Measurements from ENCODE around the gene BCDIN3D.
"Not testable (repeated sequence)": the region's sequence is repeated elsewhere in the genome, so short reads cannot be mapped to it uniquely, and the experiment has no call there.

The BCDIN3D gene

DNA sequence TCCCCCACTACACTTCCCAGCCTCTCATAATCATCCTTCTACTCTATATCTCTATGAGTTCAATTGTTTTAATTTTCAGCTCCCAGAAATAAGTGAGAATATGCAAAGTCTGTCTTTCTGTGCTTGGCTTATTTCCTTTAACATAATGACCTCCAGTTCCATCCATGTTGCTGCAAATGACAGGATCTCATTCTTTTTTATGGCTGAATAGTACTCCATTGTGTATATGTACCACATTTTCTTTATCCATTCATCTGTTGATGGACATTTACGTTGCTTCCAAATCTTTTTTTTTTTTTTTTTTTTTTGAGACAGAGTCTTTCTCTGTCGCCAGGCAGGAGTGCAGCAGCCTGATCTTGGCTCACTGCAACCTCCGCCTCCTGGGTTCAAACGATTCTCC is 13.0 kb upstream of the BCDIN3D start:
- DNase-seq, result not testable (repeated sequence)

DNA sequence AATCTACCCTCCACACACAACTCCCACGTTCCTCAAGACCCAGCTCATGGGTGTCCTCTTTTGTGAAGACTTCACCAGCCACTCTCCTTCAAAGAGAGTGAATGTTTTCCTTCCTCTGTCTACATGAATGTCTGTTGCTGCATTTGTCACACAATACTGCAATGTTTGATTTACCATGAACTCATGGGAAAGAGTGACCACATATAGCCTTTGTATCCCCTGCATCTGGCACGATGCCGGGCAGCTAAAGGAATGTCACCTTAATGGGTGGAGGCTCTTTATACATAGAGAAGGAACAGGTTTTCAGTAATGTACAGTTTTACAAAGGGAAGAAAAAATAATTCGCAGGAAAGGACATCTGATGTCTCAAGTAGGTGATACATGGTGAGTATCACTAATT is 12.1 kb upstream of the BCDIN3D start:
- no peak for DNase-seq

DNA sequence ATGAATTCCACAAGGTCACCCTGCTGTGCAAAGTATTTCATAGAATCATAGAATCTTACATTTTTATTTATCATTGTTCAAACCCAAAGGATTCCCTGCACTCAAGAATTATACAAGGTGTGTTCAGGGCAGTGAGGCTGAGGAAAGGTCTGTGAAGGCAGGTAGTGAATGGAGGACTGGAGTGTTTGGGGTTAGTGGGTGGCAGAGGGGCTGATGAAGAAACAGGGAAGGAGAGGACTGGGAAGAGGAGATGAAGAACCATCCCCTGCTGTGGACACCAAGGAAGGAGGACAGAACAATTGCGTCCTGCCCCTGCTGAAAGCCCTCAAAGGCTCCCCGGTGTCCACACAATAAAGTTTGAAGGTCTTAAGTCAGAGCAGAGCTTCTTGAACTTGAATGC is 10.8 kb upstream of the BCDIN3D start:
- DNase-seq, result no peak

DNA sequence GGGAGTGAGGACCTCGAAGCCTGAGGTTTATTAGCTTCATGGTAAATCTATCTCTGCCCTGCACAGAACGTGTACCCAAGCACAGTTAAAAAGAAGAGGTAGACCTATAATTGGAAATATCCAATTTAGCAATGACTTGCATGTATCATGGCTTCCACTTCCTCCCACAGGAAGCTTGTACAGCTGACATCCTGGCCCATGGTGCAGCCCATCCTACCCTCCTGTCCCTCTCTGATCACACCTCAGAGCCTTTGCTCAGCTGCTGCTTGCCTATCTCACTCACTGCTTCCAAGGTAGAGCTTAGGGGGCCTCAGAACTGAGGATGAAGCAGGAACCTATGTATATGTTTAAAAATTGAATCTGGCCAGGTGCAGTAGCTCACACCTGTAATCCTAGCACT is 4.3 kb upstream of the BCDIN3D start:
- DNase-seq, result no peak

DNA sequence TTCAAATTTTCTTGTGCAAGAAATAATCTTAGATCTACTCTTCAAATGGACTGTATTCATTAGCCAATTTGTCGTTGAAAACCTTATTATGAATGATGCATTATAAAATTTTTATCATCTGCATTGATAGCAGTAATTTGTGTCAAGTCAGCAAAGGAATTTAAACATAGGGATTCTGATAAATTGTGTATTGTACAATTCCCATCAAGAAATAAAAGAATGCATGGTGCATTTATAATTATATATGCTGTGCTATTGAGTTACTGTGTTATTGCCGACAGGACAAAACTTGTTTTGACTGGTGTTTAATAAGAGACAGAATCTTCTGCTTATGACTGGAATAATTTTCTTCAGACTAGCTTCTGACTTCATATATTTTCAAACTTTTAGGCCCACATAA is 3.1 kb upstream of the BCDIN3D start:
- no peak for DNase-seq

DNA sequence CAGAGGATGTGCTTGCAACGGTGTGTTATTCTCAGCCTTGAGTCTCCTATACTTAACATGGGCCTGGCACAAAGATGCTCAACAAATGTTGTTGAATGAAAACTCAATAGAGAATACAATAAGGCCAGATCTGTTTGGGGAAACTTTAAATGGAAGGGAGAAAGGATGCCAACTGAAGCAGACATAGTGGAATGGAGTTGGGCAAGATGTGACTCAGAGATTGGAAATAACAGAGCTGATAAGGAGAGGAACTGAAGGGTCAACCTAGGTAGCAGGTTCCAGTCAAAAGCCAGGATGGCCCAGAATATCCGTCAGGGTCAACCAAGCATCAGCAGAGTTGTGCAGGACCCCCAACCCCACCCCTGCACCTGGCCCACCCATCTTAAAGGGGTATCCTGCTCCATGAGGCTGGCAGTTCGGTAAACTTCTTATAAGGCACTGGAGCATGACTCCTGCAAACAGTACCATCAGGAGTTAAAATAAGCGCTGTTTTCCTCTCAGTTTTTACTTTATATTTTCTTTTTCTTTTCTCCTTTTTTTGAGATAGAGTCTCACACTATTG is 1.1 kb upstream of the BCDIN3D start:
- no peak for DNase-seq

DNA sequence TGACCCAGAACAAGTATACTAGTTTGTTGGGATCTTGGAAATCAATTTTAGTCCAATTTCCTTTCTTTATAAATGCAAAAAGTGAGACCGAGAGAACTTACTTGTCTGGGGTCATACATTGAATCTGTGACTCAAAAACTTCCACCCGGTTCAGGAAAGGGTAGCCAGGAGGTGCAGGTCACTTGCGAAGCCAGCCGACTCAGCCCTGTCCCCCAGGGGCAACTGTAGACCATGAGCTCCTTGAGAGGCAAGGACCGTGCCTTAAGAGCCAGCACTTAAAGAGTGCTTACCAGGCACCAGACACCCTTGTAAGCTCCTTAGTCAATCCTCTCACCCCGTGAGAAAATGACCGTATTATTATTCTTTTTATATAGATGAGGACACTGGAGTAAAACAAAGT is 505 bp upstream of the BCDIN3D start:
- DNase-seq, result no peak

DNA sequence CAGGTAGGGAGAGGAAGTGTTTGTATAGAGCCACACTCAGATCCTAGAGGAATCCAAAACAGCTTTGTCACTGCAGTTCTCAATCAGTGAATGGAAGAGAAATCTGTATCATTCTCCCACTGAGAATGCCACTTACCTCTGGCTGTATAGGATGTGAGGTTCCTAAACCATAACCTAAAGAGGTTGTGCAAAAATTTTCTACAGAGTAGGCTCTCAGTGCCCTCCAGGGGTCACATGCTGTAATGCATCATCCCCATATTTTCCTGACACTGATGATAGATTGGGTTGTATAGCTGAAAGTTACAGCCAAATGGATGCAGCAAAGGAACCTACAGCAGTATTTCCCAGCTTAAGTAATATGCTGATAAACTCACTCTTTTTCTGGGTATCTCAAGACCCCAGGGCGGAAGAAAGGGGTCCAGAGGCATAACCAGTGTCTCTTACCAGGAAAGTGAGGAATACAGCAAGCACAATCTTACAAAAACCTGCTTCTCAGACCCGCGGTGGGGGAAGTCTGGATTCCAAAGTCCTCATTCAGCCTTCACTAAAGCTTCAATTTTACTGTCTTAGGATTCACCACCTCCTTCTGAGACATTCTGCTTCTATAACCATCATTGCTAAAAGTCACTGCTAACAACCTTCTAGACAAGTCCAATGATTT is 3.8 kb downstream of the BCDIN3D start:
- DNase-seq, result peak; percentile 68 to 80 (median 72)

DNA sequence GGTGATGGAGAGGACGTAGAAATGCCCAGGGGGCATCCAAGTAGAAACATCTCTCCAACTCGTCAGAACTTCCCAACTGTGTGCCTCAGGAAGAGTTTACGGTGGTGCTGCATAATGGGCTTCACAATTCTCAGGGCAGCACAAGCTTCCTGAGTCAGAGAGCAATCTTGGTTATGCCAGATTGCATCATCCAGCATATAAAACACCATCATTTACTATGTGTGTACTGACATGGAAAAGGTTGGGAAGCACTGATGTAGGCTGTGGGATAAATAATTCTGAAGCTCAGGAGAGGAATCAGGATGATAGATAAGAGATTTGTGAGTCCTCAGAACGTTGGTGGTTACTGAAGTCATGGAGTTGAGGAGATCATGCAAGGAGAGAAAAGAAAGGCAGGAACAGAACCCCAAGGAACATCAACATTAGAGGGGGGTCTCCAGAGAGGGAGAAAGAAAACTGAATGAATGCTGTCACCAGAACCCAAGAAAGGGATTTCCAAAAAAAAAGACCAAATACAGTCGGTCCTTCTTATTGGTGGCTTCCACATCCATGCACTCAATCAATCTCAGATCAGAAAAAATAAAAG is 10.0 kb downstream of the BCDIN3D start:
- no peak for DNase-seq

DNA sequence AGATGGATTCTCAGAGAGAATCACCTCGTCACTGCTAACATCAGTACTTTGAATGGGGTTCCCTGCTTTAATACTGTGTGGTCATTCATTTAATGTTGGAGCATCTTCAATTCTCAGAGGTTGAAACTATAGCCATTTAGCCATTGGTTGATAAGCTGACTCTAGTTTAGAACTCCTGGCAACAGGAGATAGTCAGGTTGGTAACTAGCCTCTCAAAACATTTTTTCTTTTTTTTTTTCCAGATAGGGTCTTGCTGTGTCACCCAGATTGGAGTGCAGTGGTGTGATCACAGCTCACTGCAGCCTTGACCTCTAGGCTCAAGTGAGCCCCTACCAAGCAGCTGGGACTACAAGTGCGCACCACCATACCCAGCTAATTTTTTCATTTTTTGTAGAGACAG is 11.2 kb downstream of the BCDIN3D start:
- no peak for DNase-seq

DNA sequence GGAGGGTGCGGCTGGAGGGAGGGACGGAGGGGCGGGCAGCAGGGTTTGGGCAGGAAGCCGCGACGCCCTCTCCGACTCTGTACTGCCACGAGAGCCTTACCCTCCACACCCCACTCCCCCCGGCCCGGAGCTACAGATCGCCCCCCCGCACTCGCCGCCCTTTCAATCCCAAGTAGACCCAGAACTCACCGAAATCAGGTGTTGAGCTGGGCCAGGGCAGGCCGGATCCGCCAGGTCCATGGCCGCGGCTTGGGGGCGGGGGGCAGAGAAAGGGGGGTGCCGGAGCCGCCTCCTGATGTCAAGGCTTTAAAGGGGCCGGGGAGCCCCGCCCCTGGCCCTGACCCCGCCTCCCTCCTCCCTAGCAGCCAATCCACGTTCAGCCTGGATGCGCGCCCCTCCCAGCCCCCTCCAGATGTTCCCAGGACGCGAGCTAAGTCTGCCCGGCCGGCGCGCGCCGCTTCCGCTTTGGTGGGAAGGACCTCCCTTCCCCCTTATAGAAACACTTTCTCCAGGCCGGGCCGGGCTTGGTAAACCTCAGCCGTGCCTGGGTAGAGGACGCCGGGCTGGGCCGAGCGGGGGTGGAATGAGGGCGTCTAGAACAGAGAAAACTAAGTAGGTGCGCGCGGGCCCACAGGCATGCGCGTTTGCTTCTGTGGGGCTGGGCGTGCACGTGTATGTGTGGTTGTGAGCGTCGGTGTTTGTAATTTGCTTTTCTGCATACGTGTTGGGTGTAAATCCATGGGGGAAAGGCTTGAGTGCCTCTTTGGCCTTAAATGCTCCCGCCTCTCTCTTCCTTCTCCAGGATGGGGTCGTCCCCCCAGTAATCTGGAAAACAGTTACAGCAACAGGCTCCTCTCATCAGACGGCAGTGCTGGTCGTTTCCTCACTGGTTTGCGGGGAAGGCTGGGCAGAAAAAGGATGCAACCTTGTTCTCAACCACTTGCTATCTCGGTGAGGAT is 14.5 kb downstream of the BCDIN3D start, which contains the start of gene NCKAP5L:
NCKAP5L (minus strand) TSS at position 281 of the 959 bp plus-strand sequence. CDS start 24,369 bp downstream, outside the sequence.
- peak; percentile 97 to 99 (median 98) for DNase-seq

DNA sequence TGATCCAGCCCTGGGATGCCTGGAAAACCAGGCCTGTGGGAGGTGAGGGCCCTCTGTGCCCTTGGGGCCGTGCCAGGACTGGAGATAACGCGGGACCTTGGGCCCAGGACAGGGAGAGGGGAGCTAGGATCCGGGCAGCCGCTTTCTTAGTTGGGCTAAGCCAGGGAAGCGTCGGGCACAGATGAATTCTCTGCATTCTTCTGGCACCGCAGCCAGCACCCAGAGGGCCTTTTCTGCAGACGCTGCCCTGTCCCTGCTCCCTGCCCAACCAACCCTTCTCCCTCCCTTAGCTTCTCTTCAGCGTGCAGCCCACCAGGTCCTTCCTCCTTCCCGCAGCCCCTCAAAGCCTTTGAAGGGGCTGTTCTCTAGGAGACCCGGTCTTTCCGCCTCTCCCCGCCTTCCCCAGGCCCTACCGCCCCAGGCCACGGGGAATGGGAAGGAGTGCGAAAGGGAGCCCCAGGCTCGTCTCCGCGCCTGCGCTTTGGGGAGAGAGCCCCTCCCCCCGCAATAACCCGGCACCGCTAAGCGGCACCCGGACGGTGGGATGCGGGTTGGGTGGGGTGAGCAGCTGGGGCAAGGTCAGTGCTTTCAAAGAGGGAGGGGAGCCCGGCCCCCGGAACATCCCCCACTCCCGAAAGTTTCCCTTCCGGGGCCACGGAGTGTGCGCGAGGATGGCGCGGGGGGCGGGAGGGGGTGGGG is 15.4 kb downstream of the BCDIN3D start:
- DNase-seq, result peak; percentile 64 to 85 (median 74)

DNA sequence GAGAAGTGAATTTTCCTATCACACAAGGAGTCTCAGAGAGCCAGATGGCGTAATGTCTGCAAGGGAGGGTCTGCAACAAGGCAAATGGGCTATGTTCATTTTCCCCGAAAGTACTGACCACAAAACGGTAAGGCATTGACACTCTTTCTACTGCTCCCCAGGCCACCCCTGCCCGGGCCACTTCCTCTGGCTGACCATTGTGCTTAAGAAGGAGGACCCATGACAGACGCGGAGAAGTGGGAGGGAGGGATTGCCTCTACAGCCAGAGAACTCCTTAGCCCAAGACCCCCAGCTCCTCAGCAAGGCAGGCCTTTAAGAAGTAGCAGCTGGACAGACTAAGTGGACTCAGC is 15.9 kb downstream of the BCDIN3D start:
- DNase-seq, result peak; percentile 31 to 75 (median 56)

DNA sequence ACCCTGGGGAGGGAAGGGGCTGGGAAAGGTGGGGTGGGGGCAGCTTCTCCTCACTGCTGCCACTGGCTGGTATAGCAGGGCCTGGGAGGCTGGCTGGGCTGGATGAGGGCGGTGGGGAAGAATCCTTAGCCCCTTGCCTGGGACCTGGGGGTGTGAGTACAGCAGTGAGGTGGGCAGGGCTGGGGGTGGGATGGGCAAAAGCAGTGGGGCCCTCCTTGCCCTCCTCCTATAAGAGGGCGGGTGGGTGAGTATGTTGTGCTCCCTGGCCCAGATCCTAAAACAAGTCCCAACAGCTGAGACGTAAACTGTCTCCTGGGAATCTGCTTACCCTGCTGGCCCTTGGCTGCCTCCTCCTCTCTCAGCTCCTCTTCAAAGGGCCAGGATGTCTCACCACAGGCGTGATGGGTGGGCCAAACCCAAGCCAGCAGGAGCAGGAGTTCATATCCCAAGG is 16.9 kb downstream of the BCDIN3D start:
- no peak for DNase-seq

DNA sequence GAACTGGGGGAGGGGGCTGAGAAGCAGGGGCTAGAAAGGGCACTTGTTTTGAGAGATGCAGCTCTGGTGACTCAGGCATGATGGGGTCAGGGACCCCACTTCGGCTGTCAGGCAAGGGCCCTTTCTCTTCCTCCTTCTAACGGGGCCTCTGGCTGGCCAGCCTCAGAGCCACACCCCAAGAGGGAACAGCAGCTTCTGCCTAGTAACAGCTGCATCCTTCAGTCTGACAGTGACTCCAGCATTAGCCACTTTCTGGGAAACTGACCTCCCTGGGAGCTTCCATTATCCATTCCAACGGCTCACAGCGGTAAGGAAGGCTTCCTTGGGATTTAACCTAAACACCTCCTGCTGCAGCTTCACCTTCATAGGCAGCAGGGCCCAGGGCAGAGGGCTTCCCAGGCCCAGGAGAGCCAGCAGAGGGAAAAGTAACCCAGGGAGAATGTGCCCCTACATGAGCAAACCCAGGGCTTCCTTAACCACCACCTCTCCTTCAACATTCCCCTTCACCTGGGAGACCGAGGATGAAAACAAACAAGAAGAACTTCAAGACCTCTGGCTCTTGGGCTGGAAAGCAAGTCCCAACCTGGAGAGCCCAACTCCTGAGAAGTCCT is 17.4 kb downstream of the BCDIN3D start:
- DNase-seq, result peak; percentile 76 to 89 (median 88)

DNA sequence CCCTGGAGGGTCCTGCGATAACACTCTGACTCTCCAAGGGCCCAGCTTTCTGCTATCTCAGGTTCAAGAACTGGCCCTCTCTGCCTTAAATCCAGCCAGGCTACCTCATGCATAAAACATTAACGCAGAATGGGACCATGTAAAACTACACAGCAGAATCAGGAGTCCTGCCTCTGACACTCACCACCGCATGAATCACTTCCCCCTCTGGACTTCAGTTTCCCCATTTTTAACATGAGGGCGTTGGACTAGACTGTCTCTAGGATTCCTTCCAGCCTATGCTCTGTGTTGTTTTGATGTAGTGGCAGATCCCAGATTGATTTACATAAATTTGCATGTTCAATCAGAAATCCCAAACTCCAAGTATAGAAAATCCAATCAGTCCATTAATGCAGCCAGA is 18.0 kb downstream of the BCDIN3D start:
- DNase-seq, result peak; percentile 83 to 94 (median 90)

DNA sequence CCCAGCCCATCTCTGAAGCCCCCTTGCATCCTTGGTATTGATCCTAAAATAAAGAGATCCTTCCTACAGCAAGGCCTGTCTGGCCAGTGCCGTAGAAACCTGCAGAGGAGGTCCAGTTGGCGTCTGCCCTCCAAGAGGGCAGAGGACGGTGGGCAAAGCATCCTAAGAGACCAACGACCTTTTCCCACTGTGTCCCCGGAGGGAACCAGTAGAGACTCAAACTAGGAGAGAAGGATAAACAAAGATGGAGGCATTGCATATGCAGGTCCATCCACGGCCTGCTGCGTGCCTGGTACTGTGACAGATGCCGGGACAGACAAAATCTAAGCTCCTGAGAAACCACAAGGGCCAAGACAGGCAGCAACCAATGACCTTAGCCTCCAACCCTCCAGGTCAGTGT is 18.5 kb downstream of the BCDIN3D start:
- DNase-seq, result no peak

DNA sequence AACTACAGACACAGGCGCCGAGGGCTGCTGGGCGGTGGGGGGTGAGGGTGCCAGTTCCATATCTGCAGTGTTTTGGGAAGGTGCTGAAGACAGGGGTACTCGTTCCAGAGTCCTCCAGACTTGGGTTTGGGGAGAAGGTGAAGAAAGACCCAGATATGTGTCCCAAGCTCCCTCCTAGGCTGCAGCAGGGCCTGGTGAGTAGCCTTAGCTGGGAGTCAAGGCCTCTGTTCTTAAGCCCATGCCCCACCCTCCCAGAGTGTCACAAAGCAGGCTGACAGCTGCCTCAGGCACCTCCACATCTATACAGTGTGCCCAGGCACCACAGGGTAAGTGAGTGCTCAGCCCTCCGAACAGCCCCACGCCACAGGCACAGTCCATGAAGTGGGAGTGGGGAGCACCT is 19.0 kb downstream of the BCDIN3D start:
- no peak for DNase-seq

DNA sequence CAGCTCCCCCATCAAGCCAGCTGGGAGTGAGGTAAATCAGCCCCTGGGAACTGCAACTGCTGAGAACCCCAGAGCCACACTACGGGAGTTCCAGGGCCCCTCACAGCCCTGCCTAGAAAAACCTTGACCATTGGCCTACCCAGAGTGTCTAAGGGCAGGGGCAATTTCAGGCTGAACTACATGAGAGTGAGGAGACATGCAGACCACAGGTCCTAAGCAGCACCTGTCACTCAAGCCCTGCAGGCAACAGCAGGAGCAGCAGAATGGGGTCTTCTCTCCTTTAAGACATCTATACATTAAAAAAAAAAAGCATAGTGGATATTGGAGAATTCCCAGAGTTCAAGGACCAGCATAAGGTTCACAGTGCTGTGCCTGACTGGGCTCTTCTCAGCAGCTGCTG is 19.6 kb downstream of the BCDIN3D start:
- no peak for DNase-seq

DNA sequence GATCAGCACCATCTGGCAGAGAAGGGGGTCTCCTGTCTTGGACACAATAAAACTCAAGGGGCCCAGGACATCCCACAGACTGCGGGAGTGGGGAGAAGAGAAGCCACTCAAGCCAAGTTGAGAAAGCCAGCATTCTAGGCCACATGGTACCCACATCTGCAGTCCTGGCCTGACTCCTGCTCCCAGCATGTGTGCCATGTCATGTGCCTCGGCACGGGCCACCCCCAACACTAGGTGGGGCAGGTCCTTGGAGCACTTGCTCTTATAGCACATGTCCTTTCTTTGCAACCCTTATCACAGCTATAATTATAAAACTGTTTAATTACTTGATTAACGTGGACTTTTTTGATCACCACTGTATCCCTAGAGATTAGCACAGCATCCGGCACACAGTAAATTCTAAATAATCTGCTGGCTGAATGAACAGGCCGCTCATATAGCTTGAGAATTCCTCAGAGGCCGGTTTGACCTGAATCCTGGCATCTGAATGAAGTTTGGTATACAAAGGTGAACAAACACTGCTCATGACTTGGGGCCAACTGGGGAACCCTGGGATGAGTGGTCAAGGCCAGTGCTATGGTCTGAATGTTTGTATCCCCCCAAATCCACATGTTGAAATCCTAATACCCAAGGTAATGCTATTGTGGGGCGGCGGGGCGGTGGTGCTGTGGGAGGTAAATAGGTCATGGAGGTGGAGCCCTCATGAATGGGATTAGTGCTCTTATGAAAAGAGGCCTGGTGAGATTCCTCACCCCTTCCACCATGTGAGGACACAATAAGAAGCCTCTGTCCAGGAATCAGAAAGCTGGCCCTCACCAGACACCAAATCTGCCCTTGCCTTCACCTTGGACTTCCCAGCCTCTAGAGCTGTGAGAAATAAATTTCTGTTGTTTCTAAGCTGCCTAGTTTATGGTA is 21.3 kb downstream of the BCDIN3D start:
- peak in 2 of 4 experiments; percentile 23 to 34 for DNase-seq

DNA sequence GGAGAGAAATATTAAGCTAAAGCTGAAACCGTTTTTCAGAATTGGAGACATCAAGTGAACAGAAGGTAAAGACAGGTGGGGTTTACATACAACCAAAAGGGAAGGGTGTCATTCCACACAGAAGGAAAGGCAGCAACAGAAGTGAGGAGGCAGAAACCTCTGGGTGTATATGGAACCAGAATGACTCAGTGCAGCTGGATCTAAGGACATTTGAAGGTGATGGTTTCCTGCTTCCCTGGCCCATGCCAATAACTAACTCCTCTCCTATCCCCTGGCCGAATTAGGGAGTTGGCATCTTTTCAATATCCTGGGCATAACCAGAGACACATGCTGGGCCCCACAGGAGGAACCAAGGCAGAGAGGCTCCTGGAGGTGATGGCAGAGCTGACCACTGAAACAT is 23.1 kb downstream of the BCDIN3D start:
- no peak for DNase-seq

All from suppressor macrophage (primary cell).